Erythroblast (primary cell): ENCODE measurements around the gene CFHR3.
"Not testable (repeated sequence)": the region's sequence is repeated elsewhere in the genome, so short reads cannot be mapped to it uniquely, and the experiment has no call there.

Experiments
- DNase-seq, 2 experiments: peaks; one replicate each; lab custom pipeline; 2025; lab: John Stamatoyannopoulos, UW
- GATA1 ChIP-seq: IDR thresholded peaks from 2 replicates; pipeline ENCODE4 v1.6.1; 2011; ENCODE audit warnings: low read depth, mild to moderate bottlenecking, control low read depth, low read length, moderate library complexity
- POLR2A ChIP-seq: IDR thresholded peaks from 2 replicates; pipeline ENCODE4 v1.6.1; 2011; ENCODE audit warnings: mild to moderate bottlenecking, low read length

Gene CFHR3

GRCh38 chr1:196774603-196775002 lies at the start of gene CFHR3:
Gene CFHR3 (plus strand): TSS chr1:196774840. CDS start chr1:196774887, 47 bp downstream.
- DNase-seq: no peak
- TF ChIP-seq GATA1 (no peak), POLR2A (no peak)

GRCh38 chr1:196732526-196732925 lies 42.1 kb upstream of the CFHR3 start:
- no peak for DNase-seq
- TF ChIP-seq GATA1: no peak
- no peak for TF ChIP-seq POLR2A

- no peak for DNase-seq
- TF ChIP-seq POLR2A (no peak), GATA1 (no peak)
These were observed 41.3 kb upstream of the CFHR3 start for GRCh38 chr1:196733091-196733970.

- DNase-seq: no peak
- TF ChIP-seq POLR2A: no peak
These were observed 40.6 kb upstream of the CFHR3 start for GRCh38 chr1:196734006-196734405.

- no peak for TF ChIP-seq GATA1
- TF ChIP-seq POLR2A: no peak
- no peak for DNase-seq
These were observed 40.2 kb upstream of the CFHR3 start for GRCh38 chr1:196734460-196734859.

GRCh38 chr1:196738730-196739129 lies 35.9 kb upstream of the CFHR3 start:
- no peak for DNase-seq
- no peak for TF ChIP-seq GATA1
- TF ChIP-seq POLR2A: no peak

GRCh38 chr1:196743244-196743643 lies 31.4 kb upstream of the CFHR3 start:
- not testable (repeated sequence) for DNase-seq

GRCh38 chr1:196765019-196765740 lies 9.5 kb upstream of the CFHR3 start:
- not testable (repeated sequence) for DNase-seq

- not testable (repeated sequence) for DNase-seq
These were observed 4.8 kb upstream of the CFHR3 start for GRCh38 chr1:196769823-196770222.

GRCh38 chr1:196773713-196774112 lies 927 bp upstream of the CFHR3 start:
- no peak for DNase-seq
- TF ChIP-seq POLR2A: no peak
- TF ChIP-seq GATA1: no peak

GRCh38 chr1:196774175-196774574 lies 465 bp upstream of the CFHR3 start:
- no peak for DNase-seq
- TF ChIP-seq POLR2A (no peak), GATA1 (no peak)

- TF ChIP-seq GATA1 (no peak), POLR2A (no peak)
These were observed 3.0 kb downstream of the CFHR3 start for GRCh38 chr1:196777603-196778002.

GRCh38 chr1:196779093-196779492 lies 4.5 kb downstream of the CFHR3 start:
- no peak for TF ChIP-seq GATA1
- no peak for TF ChIP-seq POLR2A
- DNase-seq: no peak

More at GRCh38 chr1:196777603-196778002, 3.0 kb downstream of the CFHR3 start:
- no peak for DNase-seq

- DNase-seq: not testable (repeated sequence)
These were observed 16.6 kb downstream of the CFHR3 start for GRCh38 chr1:196791252-196791651.

- DNase-seq: not testable (repeated sequence)
These were observed 19.5 kb downstream of the CFHR3 start for GRCh38 chr1:196794103-196794502.
